Testis (tissue), 3 donors: Measurements from ENCODE around the gene EPHA3. TPM values are rescaled to one million over a fixed set of nuclear protein-coding genes. Genes with fewer than 3 reads are reported as not detected.

Experiments used
- DNase-seq: peaks from one replicate; pipeline ENCODE4 v3.0.0-alpha.2; 2019
- H3K27ac ChIP-seq, 2 donors: fragments of 200-600 bp; sonication (generic); one replicate each; pipeline ENCODE4 v1.5.1; 2019
- H3K27me3 ChIP-seq: fragments of 200-600 bp; sonication (generic); one replicate; pipeline ENCODE4 v1.5.1; 2019
- H3K36me3 ChIP-seq: fragments of 200-600 bp; sonication (generic); one replicate; pipeline ENCODE4 v1.5.1; 2017; ENCODE audit warnings: low read depth; ENCODE audit errors: missing control alignments
- H3K4me1 ChIP-seq: fragments of 200-600 bp; sonication (generic); one replicate; pipeline ENCODE4 v1.5.1; 2019
- H3K4me3 ChIP-seq, 2 donors: fragments of 200-600 bp; sonication (generic); one replicate each; pipeline ENCODE4 v1.5.1; 2017 to 2019
- H3K9me3 ChIP-seq: fragments of 200-600 bp; sonication (generic); one replicate; pipeline ENCODE4 v1.5.1; 2017
- CTCF ChIP-seq, 3 experiments: fragments of 450-650 bp in 2 of 3; fragments of 200-600 bp in 1 of 3; sonication (generic) in 1 of 3; IDR thresholded peaks; one replicate each; pipeline ENCODE4 v1.5.1; 2016 to 2019; ENCODE audit warnings: antibody characterized with exemption in 3 of 3, mild to moderate bottlenecking in 2 of 3, moderate library complexity in 1 of 3
- POLR2A ChIP-seq: fragments of 450-650 bp; IDR thresholded peaks from one replicate; pipeline ENCODE4 v1.6.1; 2017; ENCODE audit warnings: antibody characterized with exemption, mild to moderate bottlenecking, moderate library complexity
- WGBS, 2 donors: methylation state at CpG; one replicate each; pipeline ENCODE4 v1.1.5; 2018; 5-methylcytosine and 5-hydroxymethylcytosine counted together
- intact Hi-C: fragments of 100-400 bp; cut with DNase I; formaldehyde crosslinking; loops from one replicate; pipeline ENCODE4 v1.15.1; 2023; ENCODE audit warnings: low total_unique reads
- polyA plus RNA-seq: library from polyadenylated mRNA; stranded (reverse); fragments of 350-450 nt; fragmentation: Illumina TruSeq; extraction: RNeasy Lipid Tissue Mini Kit (QIAGEN cat#74804); gene quantifications from one replicate; pipeline ENCODE4 v1.2.3, GENCODE V29; 2014; ENCODE audit warnings: low read depth, low replicate concordance; ENCODE audit not compliant: insufficient read depth
- total RNA-seq, 2 donors: library from RNA; depleted of rRNA; stranded (reverse); fragments of >200 nt; gene quantifications; one replicate each; pipeline ENCODE4 v1.2.3, GENCODE V29; 2016

EPHA3 gene
- total and polyA plus RNA-seq, 3 donors from 2014 or later, result 0.99 to 2.1 (median 1.3) TPM

DNA sequence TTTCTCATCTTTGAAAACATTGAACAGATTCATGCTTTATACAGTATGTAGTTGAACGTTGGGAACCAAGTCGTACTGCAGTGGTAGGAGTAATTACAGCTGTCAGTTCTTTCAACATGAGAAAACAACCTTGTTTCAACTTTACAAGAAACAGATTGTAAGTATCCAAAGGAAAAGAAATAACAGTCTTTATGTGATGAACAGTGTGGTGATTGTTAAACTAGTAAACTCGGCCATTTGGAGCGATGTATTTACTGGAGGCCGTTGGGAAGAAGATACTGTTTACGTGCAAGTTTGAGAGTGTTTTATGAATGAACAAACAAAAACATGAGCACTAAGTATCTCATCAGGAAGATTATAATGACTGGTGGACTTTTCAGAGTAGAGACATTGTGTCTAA, 48.4 kb downstream of the EPHA3 start:
- intact Hi-C loops, result no loop called here
- Histone ChIP-seq H3K27me3 (no peaks in the 10 kb centered on the region), H3K36me3 (no peaks in the 10 kb centered on the region), H3K27ac (no peak overlapping the region), H3K9me3 (no peaks in the 10 kb centered on the region), H3K4me1 (no peaks in the 10 kb centered on the region), H3K4me3 (no peak overlapping the region)
- WGBS, 2 donors, result 40 to 43% methylated on average over 6 of the region's 6 CpGs
- no peak for TF ChIP-seq CTCF (IDR thresholded peaks at IDR 0.05)
- TF ChIP-seq POLR2A, result no peak
- DNase-seq, result no peak

DNA sequence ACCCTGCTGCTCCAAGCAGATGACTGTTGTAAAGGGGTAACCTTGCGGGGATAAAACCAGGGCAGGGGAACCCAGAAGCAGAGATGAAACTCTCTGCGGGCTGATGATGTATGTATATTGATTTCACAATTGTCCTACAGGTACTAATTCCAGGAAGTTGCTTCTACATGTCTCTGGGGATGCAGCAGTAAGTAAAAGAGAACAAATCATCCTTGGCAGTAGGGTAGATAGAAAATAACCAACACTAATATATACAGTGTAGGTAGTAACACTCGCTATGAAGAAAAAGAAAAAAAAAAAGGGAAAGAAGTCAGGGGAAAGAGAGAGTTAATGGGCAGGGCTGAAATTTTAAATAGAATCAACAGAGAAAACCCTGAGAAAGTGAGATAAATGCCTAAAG, 50.2 kb downstream of the EPHA3 start:
- H3K9me3 ChIP-seq, result no peaks in the 10 kb centered on the region
- no peak for DNase-seq
- no peaks in the 10 kb centered on the region for H3K27me3 ChIP-seq
- no peak overlapping the region for H3K27ac ChIP-seq
- no peaks in the 10 kb centered on the region for H3K36me3 ChIP-seq
- intact Hi-C loops, result no loop called here
- H3K4me3 ChIP-seq, result no peak overlapping the region
- 89 to 92% methylated on average over 3 of the region's 3 CpGs for WGBS, 2 donors
- H3K4me1 ChIP-seq, result no peaks in the 10 kb centered on the region
- no peak for TF ChIP-seq CTCF (IDR thresholded peaks at IDR 0.05)
- no peak for TF ChIP-seq POLR2A

DNA sequence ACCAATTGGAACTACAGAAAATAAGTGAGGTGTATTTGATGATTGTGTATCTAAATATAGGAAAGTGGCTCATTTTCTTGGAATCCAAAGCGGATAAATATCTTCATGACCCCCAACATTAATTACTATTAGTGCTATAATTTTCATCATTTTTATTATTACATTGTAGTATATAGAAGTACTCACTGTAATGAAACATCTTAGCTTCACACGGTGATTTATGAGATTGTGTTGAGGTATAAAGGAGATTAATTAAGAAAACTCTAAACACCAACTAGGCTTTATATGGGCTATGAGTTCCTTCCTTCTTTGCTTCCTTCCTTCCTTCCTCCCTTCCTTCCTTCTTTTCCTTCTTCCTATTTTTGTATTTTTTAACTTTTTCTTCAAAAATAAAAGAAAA, 52.2 kb downstream of the EPHA3 start:
- Histone ChIP-seq H3K36me3 (no peaks in the 10 kb centered on the region), H3K4me3 (no peak overlapping the region), H3K4me1 (no peaks in the 10 kb centered on the region), H3K9me3 (no peaks in the 10 kb centered on the region), H3K27ac (no peak overlapping the region), H3K27me3 (no peaks in the 10 kb centered on the region)
- 97 to 100% methylated on average over 2 of the region's 2 CpGs for WGBS, 2 donors
- no peak for DNase-seq
- intact Hi-C loops, result no loop called here
- TF ChIP-seq POLR2A (no peak), CTCF (IDR thresholded peaks at IDR 0.05) (no peak)

DNA sequence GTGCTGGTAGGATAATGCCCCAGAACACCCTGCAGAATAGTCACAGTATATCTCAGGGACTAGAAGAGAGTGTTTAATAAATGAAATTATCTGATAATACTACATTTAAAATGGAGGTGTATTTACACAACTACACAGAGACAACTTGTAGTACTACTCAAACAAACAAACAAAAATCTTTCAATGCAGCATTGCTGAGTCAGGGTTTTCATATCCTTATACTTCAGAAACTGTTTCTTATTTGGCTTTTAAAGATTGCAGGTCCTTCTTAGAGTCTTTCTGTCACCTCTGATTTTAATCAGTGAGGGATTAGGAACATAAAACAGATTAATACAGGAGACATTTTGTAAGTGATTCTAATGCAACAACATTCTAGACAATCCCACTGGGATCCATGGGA, 57.4 kb downstream of the EPHA3 start:
- H3K27ac ChIP-seq, result no peak overlapping the region
- TF ChIP-seq CTCF (IDR thresholded peaks at IDR 0.05) (no peak), POLR2A (no peak)
- no peaks in the 10 kb centered on the region for H3K4me1 ChIP-seq
- H3K4me3 ChIP-seq, result no peak overlapping the region
- intact Hi-C loops, result no loop called here
- no peaks in the 10 kb centered on the region for H3K27me3 ChIP-seq
- no peak for DNase-seq
- no peaks in the 10 kb centered on the region for H3K9me3 ChIP-seq
- H3K36me3 ChIP-seq, result no peaks in the 10 kb centered on the region

- 75 to 77% methylated on average over 9 of the region's 9 CpGs for WGBS, 2 donors
- no peaks in the 10 kb centered on the region for H3K27me3 ChIP-seq
- no peak for DNase-seq
- no peak for TF ChIP-seq CTCF (IDR thresholded peaks at IDR 0.05)
- TF ChIP-seq POLR2A, result no peak
- no peaks in the 10 kb centered on the region for H3K36me3 ChIP-seq
- no peak overlapping the region for H3K4me3 ChIP-seq
- H3K9me3 ChIP-seq, result no peaks in the 10 kb centered on the region
- H3K4me1 ChIP-seq, result no peaks in the 10 kb centered on the region
- H3K27ac ChIP-seq, result no peak overlapping the region
- intact Hi-C loops, result no loop called here
These were observed 58.3 kb downstream of the EPHA3 start for GRCh38 chr3:89165636-89166263.
